Measurements from ENCODE around the gene FOXO6. TPM values are rescaled to one million over a fixed set of nuclear protein-coding genes. Genes with fewer than 3 reads are reported as not detected.

FOXO6 gene
- total RNA-seq, 1 experiment from 2014 or later: 0.05 TPM

Other genes starting within 250 kb of the FOXO6 start
- gene SCMH1, start 119.1 kb upstream of the FOXO6 start, total RNA-seq (2014; rRNA removed; shearing (Covaris generic)): 16.6 and 28.8 TPM in 2 replicates
- 3.0 and 6.7 TPM in 2 replicates for gene EDN2, start 123.2 kb downstream of the FOXO6 start, total RNA-seq (2014; rRNA removed; shearing (Covaris generic))

All from SJSA1 (cell line).